Astrocyte (in vitro differentiated cells and primary cell): Measurements from ENCODE around the gene UTRN. TPM values are rescaled to one million over a fixed set of nuclear protein-coding genes. Genes with fewer than 3 reads are reported as not detected.

Experiments
- DNase-seq: peaks from one replicate; pipeline ENCODE4 v3.0.0-alpha.2; 2010; ENCODE audit warnings: low read depth
- FAIRE-seq: peaks from 2 replicates; lab custom pipeline; 2011; peaks lifted over from hg19 to GRCh38; lab: Jason Lieb, UNC
- H2AFZ ChIP-seq: 2 replicates; pipeline ENCODE4 v1.6.0; 2012; ENCODE audit warnings: low read depth, low read length, inconsistent platforms
- H3K27ac ChIP-seq: 2 replicates; pipeline ENCODE4 v1.5.1; 2011; ENCODE audit warnings: low read depth, low read length, inconsistent platforms
- H3K27me3 ChIP-seq: 2 replicates; pipeline ENCODE4 v1.6.0; 2011; ENCODE audit warnings: low read length, inconsistent platforms; ENCODE audit not compliant: insufficient read depth
- H3K36me3 ChIP-seq: 2 replicates; pipeline ENCODE4 v1.5.1; 2011; ENCODE audit warnings: low read length, inconsistent platforms; ENCODE audit not compliant: insufficient read depth
- H3K4me1 ChIP-seq: 2 replicates; pipeline ENCODE4 v1.5.1; 2011; ENCODE audit warnings: low read length, inconsistent platforms; ENCODE audit not compliant: insufficient read depth
- H3K4me2 ChIP-seq: 2 replicates; pipeline ENCODE4 v1.6.0; 2012; ENCODE audit warnings: low read length, inconsistent platforms
- H3K4me3 ChIP-seq: 2 replicates; pipeline ENCODE4 v1.5.1; 2011; ENCODE audit warnings: low read depth, mild to moderate bottlenecking, low read length, inconsistent platforms; ENCODE audit not compliant: insufficient read depth
- H3K79me2 ChIP-seq: 2 replicates; pipeline ENCODE4 v1.6.0; 2012; ENCODE audit warnings: mild to moderate bottlenecking, low read length, inconsistent platforms; ENCODE audit not compliant: insufficient read depth
- H3K9ac ChIP-seq: 2 replicates; pipeline ENCODE4 v1.6.0; 2012; ENCODE audit warnings: mild to moderate bottlenecking, low read length, inconsistent platforms
- H3K9me3 ChIP-seq: 2 replicates; pipeline ENCODE4 v1.5.1; 2012; ENCODE audit warnings: low read depth, mild to moderate bottlenecking, low read length, inconsistent platforms; ENCODE audit not compliant: insufficient read depth
- H4K20me1 ChIP-seq: 2 replicates; pipeline ENCODE4 v1.6.0; 2012; ENCODE audit warnings: low read length, inconsistent platforms; ENCODE audit not compliant: insufficient read depth
- H3K27ac Mint-ChIP-seq: one replicate; pipeline ENCODE4 v1.8.0; 2021; ENCODE audit warnings: mild to moderate bottlenecking, mixed read lengths; ENCODE audit not compliant: unreplicated experiment
- H3K27me3 Mint-ChIP-seq: one replicate; pipeline ENCODE4 v1.8.0; 2021; ENCODE audit warnings: low read depth, mixed read lengths; ENCODE audit not compliant: unreplicated experiment
- H3K36me3 Mint-ChIP-seq: one replicate; pipeline ENCODE4 v1.8.0; 2021; ENCODE audit warnings: low read depth, mixed read lengths; ENCODE audit not compliant: unreplicated experiment
- H3K4me1 Mint-ChIP-seq: one replicate; pipeline ENCODE4 v1.8.0; 2021; ENCODE audit warnings: low read depth, mixed read lengths; ENCODE audit not compliant: unreplicated experiment
- H3K4me3 Mint-ChIP-seq: one replicate; pipeline ENCODE4 v1.8.0; 2021; ENCODE audit warnings: mild to moderate bottlenecking, moderate library complexity, mixed read lengths; ENCODE audit not compliant: unreplicated experiment
- H3K9me3 Mint-ChIP-seq: one replicate; pipeline ENCODE4 v1.8.0; 2021; ENCODE audit warnings: mild to moderate bottlenecking, mixed read lengths; ENCODE audit not compliant: unreplicated experiment
- CTCF ChIP-seq: IDR thresholded peaks from 2 replicates; pipeline ENCODE4 v1.5.1; 2011; ENCODE audit warnings: low read depth, mild to moderate bottlenecking, inconsistent platforms, low read length, moderate library complexity; ENCODE audit not compliant: insufficient read depth
- EZH2 ChIP-seq: IDR thresholded peaks from 2 replicates; pipeline ENCODE4 v1.6.1; 2012; ENCODE audit warnings: mild to moderate bottlenecking, low read length, inconsistent platforms; ENCODE audit not compliant: insufficient read depth
- total RNA-seq: library from RNA; stranded (reverse); gene quantifications from 2 replicates; pipeline ENCODE4 v1.2.1, GENCODE V29; 2021

Gene UTRN
- total RNA-seq, 1 donor from 2014 or later, result 86.3 TPM

- no peaks in the 10 kb centered on the region for H4K20me1 ChIP-seq
- no peak overlapping the region for H3K4me3 Mint-ChIP-seq
- no peak overlapping the region for H3K4me3 ChIP-seq
- FAIRE-seq (no peak), DNase-seq (no peak)
- no peaks in the 10 kb centered on the region for H3K27me3 ChIP-seq
- H2AFZ ChIP-seq, result no peak overlapping the region
- no peaks in the 10 kb centered on the region for H3K36me3 Mint-ChIP-seq
- H3K9me3 ChIP-seq, result no peaks in the 10 kb centered on the region
- no peak overlapping the region for H3K27ac Mint-ChIP-seq
- H3K9ac ChIP-seq, result no peak overlapping the region
- no peaks in the 10 kb centered on the region for H3K9me3 Mint-ChIP-seq
- TF ChIP-seq EZH2, result no peak
- TF ChIP-seq CTCF, result no peak
- H3K27me3 Mint-ChIP-seq, result no peaks in the 10 kb centered on the region
- H3K36me3 ChIP-seq, result no peaks in the 10 kb centered on the region
- no peaks in the 10 kb centered on the region for H3K79me2 ChIP-seq
- H3K4me1 ChIP-seq, result peaks cover 15% of the 10 kb centered on the region
- no peak overlapping the region for H3K27ac ChIP-seq
- no peak overlapping the region for H3K4me2 ChIP-seq
- peaks cover 13% of the 10 kb centered on the region for H3K4me1 Mint-ChIP-seq
Measured at GRCh38 chr6:144252259-144252658, 32.9 kb upstream of the UTRN start.

GRCh38 chr6:144259986-144260385, 25.1 kb upstream of the UTRN start:
- Histone ChIP-seq H3K4me3 (no peak overlapping the region), H3K79me2 (no peaks in the 10 kb centered on the region), H3K4me1 (peaks cover 15% of the 10 kb centered on the region), H2AFZ (no peak overlapping the region), H3K9ac (no peak overlapping the region), H3K27me3 (no peaks in the 10 kb centered on the region), H3K27ac (no peak overlapping the region), H3K4me2 (no peak overlapping the region), H3K36me3 (no peaks in the 10 kb centered on the region), H4K20me1 (no peaks in the 10 kb centered on the region), H3K9me3 (peaks cover 4% of the 10 kb centered on the region)
- no peak for FAIRE-seq
- Mint-ChIP-seq H3K36me3 (peaks cover 3% of the 10 kb centered on the region), H3K9me3 (peaks cover 6% of the 10 kb centered on the region), H3K27ac (no peak overlapping the region), H3K4me3 (no peak overlapping the region), H3K4me1 (peaks cover 16% of the 10 kb centered on the region), H3K27me3 (no peaks in the 10 kb centered on the region)
- no peak for TF ChIP-seq EZH2
- no peak for TF ChIP-seq CTCF
- peak; percentile 17 for DNase-seq

- no peak for DNase-seq
- Histone ChIP-seq H4K20me1 (no peaks in the 10 kb centered on the region), H3K27ac (no peak overlapping the region), H3K36me3 (no peaks in the 10 kb centered on the region), H3K4me3 (no peak overlapping the region), H3K9me3 (peaks cover 4% of the 10 kb centered on the region), H3K4me2 (no peak overlapping the region), H3K4me1 (peaks cover 28% of the 10 kb centered on the region), H3K79me2 (no peaks in the 10 kb centered on the region), H3K9ac (no peak overlapping the region), H2AFZ (no peak overlapping the region), H3K27me3 (no peaks in the 10 kb centered on the region)
- Mint-ChIP-seq H3K4me1 (peaks cover 26% of the 10 kb centered on the region), H3K36me3 (peaks cover 1% of the 10 kb centered on the region), H3K9me3 (peaks cover 3% of the 10 kb centered on the region), H3K27me3 (no peaks in the 10 kb centered on the region), H3K27ac (peak overlapping the region; percentile 100), H3K4me3 (no peak overlapping the region)
- no peak for FAIRE-seq
- TF ChIP-seq EZH2 (no peak), CTCF (no peak)
Measured at GRCh38 chr6:144262470-144263369, 22.4 kb upstream of the UTRN start.
